Measurements from ENCODE around the gene MED16.
"Not testable (repeated sequence)": the region's sequence is repeated elsewhere in the genome, so short reads cannot be mapped to it uniquely, and the experiment has no call there.

The MED16 gene

DNA sequence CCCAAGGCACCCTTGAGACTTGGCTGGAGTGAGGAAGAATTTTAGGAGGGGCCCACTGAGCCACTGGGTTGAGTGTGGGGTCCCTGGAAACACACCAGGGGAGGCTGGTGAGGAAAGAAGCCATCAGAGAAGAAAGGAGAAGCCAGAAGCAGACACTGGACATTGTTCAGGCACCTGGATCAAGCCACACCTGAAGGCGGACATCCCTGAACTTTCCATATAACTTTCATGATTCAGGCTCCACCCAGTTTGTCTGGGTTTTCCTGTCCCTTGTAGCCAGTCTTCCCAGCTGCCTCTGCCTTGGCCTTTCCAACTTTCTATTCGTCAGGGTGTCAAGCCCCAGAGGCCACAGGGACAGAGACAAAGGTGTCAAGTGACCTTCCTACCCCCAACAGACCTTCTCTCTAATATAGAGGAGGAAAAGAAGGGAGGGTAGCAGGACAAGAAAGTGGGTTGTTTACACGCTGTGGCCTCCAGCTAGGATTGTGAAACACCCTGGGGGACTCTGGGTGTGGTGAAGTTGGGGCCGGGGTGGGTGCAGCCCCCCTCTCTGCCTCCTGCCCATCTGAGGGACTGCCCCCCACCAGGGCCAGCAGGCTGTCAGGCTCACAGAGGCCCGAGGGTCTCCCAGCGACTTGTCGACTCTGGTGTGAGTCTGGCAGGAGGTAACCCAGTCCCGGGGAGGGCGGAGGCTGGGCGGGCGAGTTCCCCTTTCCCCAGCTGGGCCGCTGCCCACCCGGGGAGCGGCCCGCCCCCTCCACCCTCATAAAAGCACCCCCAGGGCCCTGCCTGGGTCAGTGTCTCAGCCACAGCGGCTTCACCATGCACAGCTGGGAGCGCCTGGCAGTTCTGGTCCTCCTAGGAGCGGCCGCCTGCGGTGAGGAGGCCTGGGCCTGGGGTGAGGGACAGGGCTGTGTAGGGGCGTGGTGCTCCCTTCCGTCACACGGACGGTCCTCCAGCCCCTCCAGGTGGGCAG, 33.8 kb downstream of the MED16 start, which contains the start of gene CFD:
Gene CFD, plus strand, starts transcription at position 797 of the 976 bp plus-strand sequence. Its CDS starts 26 bp downstream, at position 823.
- no peak for DNase-seq (ENCODE audit: extremely low read depth in 1 of 2, low read depth in 1 of 2)

DNA sequence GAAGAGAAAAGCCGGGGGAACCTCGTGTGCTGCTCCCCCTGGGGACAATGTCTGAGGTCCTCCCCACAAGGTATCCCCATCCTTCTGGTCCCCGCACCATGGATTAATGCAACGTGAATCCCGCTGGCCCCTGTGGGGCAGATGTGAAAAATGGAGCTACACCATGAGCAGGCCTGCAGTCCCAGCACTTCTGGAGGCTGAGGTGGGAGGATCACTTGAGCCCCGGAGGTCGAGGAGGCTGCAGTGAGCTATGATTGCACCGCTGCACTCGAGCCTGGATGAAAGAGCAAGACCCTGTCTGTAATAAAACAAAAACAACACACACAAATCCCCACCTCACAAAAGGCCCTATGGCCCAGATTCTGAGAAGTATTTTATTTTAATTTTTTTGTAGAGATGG, 34.7 kb downstream of the MED16 start:
- DNase-seq (ENCODE audit: extremely low read depth in 1 of 2, low read depth in 1 of 2), result no peak

DNA sequence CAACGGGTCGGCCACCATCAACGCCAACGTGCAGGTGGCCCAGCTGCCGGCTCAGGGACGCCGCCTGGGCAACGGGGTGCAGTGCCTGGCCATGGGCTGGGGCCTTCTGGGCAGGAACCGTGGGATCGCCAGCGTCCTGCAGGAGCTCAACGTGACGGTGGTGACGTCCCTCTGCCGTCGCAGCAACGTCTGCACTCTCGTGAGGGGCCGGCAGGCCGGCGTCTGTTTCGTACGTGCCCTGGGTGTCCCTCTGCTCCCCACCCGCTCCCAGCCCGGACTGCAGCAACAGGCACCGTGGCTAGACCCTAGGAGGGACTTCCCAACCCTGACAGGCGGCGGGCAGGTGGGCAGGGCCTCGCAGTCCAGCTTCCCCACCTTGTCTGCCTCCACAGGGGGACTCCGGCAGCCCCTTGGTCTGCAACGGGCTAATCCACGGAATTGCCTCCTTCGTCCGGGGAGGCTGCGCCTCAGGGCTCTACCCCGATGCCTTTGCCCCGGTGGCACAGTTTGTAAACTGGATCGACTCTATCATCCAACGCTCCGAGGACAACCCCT, 37.3 kb downstream of the MED16 start:
- DNase-seq (ENCODE audit: extremely low read depth in 1 of 2, low read depth in 1 of 2), result no peak

DNA sequence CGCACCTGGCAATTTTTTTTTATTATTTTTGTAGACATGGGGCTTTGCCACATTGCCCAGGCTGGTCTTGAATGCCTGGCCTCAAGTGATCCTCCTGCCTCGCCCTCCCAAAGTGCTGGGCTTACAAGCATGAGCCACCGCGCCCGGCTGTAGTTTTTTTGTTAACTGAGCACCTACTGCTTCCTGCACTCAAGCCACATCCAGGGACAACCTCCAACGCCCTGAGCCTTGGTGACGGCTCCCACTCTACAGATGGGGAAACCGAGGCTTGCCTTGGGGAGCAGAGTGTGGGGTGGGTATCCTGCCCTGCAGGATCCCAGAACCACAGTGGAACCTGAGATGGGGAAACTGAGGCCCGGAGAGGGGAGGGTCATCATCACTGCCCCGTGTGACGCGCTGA, 37.8 kb downstream of the MED16 start:
- no peak for DNase-seq (ENCODE audit: extremely low read depth in 1 of 2, low read depth in 1 of 2)

DNA sequence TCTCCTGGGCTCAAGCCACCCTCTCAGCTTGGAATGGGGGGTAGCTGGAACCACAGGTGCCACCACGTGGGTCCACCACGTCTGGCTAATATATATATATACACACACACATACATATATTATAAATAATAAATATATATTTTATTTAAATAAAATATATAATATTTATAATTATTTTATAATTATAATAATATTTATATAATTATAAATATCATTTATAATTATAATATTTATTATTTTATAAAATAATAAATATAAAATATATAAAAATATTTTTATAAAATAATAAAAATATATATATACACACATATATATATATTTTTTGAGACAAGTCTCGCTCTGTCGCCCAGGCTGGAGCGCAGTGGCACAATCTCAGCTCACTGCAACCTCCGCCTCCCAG, 38.4 kb downstream of the MED16 start:
- DNase-seq (ENCODE audit: extremely low read depth in 1 of 2, low read depth in 1 of 2), result no peak

DNA sequence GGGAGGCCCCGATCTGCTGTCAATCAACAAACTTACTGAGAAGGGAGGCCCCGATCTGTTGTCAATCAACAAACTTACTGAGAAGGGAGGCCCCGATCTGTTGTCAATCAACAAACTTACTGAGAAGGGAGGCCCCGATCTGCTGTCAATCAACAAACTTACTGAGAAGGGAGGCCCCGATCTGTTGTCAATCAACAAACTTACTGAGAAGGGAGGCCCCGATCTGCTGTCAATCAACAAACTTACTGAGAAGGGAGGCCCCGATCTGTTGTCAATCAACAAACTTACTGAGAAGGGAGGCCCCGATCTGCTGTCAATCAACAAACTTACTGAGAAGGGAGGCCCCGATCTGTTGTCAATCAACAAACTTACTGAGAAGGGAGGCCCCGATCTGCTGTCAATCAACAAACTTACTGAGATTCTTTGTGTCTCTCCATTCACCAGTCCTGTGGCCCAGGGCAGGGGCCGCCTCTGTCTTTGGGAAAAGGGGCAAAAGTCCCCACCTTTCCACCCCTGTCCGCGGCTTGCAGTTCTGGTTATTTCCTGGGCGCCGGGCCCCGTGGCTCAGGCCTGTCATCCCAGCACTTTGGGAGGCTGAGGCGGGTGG, 39.3 kb downstream of the MED16 start:
- not testable (repeated sequence) for DNase-seq (ENCODE audit: extremely low read depth in 1 of 2, low read depth in 1 of 2)

DNA sequence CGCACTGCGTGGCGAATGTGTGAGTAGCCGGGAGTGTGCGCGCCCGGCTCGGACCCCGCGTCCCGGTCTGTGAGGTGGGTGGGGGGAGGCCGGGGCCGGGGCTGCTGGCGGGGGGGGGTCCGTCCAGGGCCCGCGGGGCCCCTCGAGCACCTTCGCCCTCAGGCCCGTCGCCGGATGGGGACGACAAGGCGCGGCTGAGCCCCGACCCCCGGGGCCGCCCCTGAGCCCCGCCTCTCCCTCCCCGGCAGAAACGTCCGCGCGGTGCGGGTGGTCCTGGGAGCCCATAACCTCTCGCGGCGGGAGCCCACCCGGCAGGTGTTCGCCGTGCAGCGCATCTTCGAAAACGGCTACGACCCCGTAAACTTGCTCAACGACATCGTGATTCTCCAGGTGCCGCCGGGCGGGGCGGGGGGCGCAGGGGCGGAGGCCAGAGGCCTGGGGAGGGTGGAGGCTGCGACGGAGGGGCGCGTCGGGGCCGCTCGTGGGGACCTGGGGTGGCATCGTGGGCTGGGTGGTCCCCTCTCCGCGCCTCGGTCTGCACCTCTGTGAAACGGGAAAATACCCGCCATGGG, 39.9 kb downstream of the MED16 start:
- DNase-seq (ENCODE audit: extremely low read depth in 1 of 2, low read depth in 1 of 2), result no peak

DNA sequence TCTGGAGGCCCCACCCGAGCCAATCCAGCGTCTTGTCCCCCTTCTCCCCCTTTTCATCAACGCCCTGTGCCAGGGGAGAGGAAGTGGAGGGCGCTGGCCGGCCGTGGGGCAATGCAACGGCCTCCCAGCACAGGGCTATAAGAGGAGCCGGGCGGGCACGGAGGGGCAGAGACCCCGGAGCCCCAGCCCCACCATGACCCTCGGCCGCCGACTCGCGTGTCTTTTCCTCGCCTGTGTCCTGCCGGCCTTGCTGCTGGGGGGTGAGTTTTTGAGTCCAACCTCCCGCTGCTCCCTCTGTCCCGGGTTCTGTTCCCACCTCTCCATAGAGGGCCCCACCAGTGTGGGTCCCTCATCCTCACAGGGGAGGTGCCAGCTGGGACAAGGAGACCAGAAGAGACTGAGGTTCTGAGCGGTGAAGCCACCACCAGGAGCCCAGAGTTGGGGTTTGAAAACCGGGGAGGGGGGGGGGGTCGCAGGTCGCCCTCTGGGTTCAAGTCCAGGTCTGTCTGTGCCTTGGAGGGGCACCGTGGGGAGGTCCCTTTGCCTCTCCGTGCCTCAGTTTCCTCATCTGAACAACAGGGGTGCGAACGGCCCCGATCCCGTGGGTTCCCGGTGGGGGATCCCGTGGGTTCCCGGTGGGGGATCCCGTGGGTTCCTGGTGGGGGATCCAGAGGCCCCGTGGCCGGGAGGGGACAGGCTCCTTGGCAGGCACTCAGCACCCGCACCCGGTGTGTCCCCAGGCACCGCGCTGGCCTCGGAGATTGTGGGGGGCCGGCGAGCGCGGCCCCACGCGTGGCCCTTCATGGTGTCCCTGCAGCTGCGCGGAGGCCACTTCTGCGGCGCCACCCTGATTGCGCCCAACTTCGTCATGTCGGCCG, 40.6 kb downstream of the MED16 start, which contains the start of gene ELANE:
Gene ELANE, plus strand, starts transcription at position 168 of the 878 bp plus-strand sequence. Its CDS starts 26 bp downstream, at position 194.
- DNase-seq (ENCODE audit: extremely low read depth in 1 of 2, low read depth in 1 of 2), result no peak

DNA sequence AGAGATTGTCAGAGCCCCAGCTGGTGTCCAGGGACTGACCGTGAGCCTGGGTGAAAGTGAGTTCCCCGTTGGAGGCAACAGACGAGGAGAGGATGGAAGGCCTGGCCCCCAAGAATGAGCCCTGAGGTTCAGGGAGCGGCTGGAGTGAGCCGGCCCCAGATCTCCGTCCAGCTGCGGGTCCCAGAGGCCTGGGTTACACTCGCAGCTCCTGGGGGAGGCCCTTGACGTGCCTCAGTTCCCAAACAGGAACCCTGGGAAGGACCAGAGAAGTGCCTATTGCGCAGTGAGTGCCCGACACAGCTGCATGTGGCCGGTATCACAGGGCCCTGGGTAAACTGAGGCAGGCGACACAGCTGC, 42.0 kb downstream of the MED16 start:
- DNase-seq (ENCODE audit: extremely low read depth in 1 of 2, low read depth in 1 of 2), result no peak

DNA sequence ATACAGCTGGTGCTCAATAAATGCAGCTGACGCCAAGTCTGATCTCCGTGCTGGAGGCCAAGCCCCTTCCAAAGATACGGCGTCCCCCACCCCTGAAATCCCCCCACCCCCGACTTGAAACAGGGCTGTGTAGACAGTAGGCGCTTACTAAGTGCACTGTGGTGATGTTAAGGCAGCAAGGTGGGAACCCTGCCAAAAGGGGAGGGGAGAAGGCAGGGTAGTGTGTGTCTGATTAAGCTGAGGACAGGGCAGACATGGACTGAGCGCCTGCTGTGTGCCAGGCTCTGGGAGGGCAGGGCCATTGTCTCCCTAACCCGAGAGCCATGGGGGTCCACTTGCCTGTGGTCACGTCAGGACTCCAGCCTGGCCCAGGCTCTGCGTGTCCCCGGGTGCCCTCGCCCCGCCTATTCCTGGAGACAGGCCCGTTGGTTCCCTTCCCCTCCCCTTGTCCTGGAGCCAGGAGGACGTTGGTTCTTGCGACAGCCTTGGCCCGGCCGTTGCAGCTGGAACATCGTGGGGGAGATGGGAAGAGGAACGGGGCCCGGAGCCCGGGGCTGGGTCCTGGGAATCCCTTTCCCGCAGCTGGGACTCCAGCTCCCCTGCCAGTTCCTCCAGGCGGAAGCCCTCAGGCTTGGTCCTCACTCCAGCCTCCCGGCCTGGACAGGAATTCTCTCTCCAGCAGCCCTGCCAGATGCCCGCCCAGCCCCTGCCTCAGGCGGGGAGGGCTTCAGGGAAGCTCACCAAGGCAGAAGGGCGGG, 42.6 kb downstream of the MED16 start:
- DNase-seq (ENCODE audit: extremely low read depth in 1 of 2, low read depth in 1 of 2), result no peak

DNA sequence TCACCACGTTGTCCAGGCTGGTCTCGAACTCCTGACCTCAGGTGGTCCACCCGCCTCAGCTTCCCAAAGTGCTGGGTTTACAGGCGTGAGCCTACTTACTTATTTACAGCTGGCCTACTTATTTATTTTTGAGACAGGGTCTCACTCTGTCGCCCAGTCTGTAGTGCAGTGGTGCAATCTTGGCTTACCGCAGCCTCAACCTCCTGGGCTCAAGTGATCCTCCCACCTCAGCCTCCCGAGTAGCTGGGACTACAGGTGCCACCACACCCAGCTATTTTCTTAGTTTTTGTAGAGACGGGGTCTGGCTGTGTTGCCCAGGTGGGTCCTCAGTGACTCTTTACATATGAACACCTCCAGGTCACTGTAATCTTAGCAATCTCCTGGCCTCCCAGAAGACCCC, 43.8 kb downstream of the MED16 start:
- not testable (repeated sequence) for DNase-seq (ENCODE audit: extremely low read depth in 1 of 2, low read depth in 1 of 2)

DNA sequence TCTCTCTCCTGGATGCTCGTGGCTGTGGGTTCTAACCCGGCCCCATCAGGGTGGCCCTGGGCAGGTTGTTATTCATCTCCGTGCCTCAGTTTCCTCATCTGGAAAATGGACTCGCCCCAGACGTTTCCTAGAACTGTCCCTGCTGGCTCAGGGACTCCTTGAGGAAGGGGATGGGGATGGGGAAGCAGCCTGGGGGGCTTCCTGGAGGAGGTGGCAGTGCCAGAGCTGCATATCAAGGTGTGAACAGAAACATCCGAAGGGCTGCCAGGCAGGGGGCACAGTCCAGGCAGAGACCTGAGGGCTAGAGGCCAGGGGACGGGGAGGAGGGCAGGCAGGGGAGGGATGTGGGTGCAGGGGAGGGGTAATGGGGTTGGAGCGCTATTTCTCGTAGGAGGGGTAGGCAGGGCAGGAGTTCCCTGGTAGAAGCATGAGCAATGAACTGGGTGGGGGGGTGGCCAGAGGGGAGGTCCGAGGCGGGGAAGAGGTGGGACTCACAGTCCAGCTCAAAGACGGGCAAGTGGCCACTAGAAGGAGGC, 44.5 kb downstream of the MED16 start:
- no peak for DNase-seq (ENCODE audit: extremely low read depth in 1 of 2, low read depth in 1 of 2)

DNA sequence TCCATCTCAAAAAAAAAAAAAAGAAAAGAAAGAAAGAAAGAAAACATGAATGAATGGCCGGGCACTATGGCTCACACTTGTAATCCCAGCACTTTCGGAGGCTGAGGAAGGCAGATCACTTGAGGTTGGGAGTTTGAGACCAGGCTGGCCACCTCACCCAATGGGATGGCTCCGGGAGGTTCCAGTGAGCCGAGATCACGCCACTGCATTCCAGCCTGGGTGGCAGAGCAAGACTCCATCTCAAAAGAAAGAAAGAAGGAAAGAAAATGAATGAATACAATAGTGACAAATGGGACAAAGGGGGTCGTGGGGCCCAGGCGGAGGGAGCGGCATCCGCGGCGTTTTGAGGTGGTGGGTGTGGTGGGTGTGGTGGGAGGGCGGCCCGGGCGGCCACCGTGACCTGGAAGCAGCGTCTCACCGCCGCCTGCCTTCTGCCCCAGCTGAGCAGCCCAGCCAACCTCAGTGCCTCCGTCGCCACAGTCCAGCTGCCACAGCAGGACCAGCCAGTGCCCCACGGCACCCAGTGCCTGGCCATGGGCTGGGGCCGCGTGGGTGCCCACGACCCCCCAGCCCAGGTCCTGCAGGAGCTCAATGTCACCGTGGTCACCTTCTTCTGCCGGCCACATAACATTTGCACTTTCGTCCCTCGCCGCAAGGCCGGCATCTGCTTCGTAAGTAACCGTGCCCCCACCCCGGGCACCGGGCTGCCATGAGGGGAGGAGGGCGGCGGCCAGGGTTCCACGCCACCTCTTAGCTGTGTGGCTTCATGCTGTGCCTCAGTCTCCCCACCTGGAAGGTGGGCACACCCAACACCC, 47.1 kb downstream of the MED16 start:
- no peak for DNase-seq (ENCODE audit: extremely low read depth in 1 of 2, low read depth in 1 of 2)

DNA sequence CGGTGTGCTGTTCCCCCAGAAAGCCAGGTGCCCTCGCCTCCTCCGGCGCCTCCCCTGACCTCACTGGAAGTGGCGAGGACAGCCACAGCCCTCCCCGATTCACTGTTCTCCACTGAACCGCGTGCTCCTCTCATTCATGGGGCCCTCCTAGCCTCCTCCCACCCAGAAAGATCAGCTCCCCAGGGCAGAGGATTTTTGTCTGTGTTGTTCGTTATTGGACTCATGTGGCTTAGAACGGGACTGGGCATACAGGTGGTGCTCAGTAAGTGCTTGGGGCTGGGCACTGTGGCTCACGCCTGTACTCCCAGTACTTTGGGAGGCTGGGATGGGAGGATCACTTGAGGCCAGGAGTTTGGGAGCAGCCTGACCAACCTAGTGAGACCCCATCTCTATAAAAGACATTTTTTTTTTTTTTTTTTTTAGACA, 48.4 kb downstream of the MED16 start:
- no peak for DNase-seq (ENCODE audit: extremely low read depth in 1 of 2, low read depth in 1 of 2)

DNA sequence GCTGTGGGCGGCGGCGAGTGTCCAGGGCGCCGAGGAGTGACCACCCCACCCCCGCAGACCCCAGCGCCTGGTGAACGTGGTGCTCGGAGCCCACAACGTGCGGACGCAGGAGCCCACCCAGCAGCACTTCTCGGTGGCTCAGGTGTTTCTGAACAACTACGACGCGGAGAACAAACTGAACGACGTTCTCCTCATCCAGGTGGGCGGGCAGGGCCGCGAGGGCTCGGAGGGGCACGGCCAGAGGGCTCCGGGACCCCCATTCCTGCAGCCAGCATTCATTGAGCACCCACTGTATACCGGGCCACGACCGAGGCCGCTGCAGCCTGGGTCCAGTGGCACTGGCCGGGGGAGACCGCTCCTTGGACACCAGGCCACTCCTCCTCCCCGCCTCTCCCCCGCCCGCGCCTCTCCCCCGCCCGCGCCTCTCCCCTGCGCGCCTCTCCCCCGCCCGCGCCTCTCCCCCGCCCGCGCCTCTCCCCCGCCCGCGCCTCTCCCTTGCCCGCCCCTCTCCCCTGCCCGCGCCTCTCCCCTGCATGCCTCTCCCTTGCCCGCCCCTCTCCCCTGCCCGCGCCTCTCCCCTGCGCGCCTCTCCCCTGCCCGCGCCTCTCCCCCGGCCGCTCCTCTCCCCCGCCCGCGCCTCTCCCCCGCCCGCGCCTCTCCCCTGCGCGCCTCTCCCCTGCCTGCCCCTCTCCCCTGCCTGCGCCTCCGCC, 49.0 kb downstream of the MED16 start:
- no peak for DNase-seq (ENCODE audit: extremely low read depth in 1 of 2, low read depth in 1 of 2)

DNA sequence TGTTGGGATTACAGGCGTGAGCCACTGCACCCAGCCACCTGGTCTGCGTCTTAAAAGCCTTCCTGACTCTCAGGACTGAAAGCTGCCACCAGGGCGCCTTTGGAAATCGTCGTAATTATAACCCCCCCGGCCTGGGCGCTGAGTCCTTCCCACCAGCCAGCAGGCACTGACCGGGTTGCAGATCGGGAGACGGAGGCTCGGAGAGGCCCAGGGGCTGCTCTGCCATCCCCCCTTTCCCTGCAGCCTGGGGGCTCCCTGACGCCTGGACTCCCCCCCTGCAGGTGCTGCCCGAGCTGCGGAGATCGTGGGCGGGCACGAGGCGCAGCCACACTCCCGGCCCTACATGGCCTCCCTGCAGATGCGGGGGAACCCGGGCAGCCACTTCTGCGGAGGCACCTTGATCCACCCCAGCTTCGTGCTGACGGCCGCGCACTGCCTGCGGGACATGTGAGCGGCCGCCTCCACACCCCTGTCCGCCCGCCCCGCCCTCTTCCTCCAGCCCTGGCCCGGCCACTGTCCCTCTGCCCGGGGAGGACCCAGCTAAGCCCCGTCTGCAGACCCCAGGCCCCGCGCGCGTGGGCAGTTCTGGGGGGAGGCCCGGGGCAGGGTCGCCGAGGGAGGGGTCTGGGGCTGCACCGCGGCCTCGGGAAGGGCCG, 49.7 kb downstream of the MED16 start:
- DNase-seq (ENCODE audit: extremely low read depth in 1 of 2, low read depth in 1 of 2), result no peak

DNA sequence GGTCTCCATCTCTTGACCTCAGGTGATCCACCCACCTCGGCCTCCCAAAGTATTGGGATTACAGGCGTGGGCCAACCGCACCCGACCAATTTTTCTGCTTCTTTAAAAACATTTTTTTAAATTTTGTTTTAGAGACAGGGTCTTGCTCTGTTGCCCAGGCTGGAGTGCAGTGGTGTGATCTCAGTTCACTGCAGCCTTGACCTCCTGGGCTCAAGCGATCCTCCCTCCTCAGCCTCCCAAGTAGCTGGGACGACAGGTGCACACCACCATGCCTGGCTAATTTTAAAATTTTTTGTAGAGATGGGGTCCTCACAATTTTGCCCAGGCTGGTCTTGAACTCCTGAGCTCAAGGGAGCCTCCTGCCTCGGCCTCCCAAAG, 50.2 kb downstream of the MED16 start:
- DNase-seq (ENCODE audit: extremely low read depth in 1 of 2, low read depth in 1 of 2), result not testable (repeated sequence)
